Measurements from ENCODE around the gene SPOCK1.

SPOCK1 gene

GRCh38 chr5:137194300-137194699 is 304.8 kb downstream of the SPOCK1 start:
- no peak for DNase-seq (ENCODE audit: low read depth)

GRCh38 chr5:137192293-137192743 is 306.8 kb downstream of the SPOCK1 start:
- DNase-seq (ENCODE audit: low read depth) = no peak

GRCh38 chr5:137191179-137191578 is 307.9 kb downstream of the SPOCK1 start:
- no peak for DNase-seq (ENCODE audit: low read depth)

- DNase-seq (ENCODE audit: low read depth) = no peak
Observed at GRCh38 chr5:137190441-137190840, 308.7 kb downstream of the SPOCK1 start.

GRCh38 chr5:137190031-137190430 is 309.1 kb downstream of the SPOCK1 start:
- DNase-seq (ENCODE audit: low read depth) = no peak

- no peak for DNase-seq (ENCODE audit: low read depth)
Observed at GRCh38 chr5:137188566-137188965, 310.6 kb downstream of the SPOCK1 start.

GRCh38 chr5:137186759-137187461 is 312.2 kb downstream of the SPOCK1 start:
- DNase-seq (ENCODE audit: low read depth) = no peak

GRCh38 chr5:137185193-137185592 is 313.9 kb downstream of the SPOCK1 start:
- no peak for DNase-seq (ENCODE audit: low read depth)

GRCh38 chr5:137184734-137185133 is 314.4 kb downstream of the SPOCK1 start:
- DNase-seq (ENCODE audit: low read depth) = no peak

GRCh38 chr5:137182576-137182975 is 316.6 kb downstream of the SPOCK1 start:
- no peak for DNase-seq (ENCODE audit: low read depth)

- no peak for DNase-seq (ENCODE audit: low read depth)
Observed at GRCh38 chr5:137181667-137182066, 317.5 kb downstream of the SPOCK1 start.

- DNase-seq (ENCODE audit: low read depth) = no peak
Observed at GRCh38 chr5:137179203-137179602, 319.9 kb downstream of the SPOCK1 start.

- DNase-seq (ENCODE audit: low read depth) = no peak
Observed at GRCh38 chr5:137176609-137177008, 322.5 kb downstream of the SPOCK1 start.

GRCh38 chr5:137176126-137176525 is 323.0 kb downstream of the SPOCK1 start:
- no peak for DNase-seq (ENCODE audit: low read depth)

- DNase-seq (ENCODE audit: low read depth) = no peak
Observed at GRCh38 chr5:137174196-137174595, 324.9 kb downstream of the SPOCK1 start.

GRCh38 chr5:137172258-137172657 is 326.9 kb downstream of the SPOCK1 start:
- no peak for DNase-seq (ENCODE audit: low read depth)

- no peak for DNase-seq (ENCODE audit: low read depth)
Observed at GRCh38 chr5:137167187-137167586, 331.9 kb downstream of the SPOCK1 start.

GRCh38 chr5:137164961-137165360 is 334.2 kb downstream of the SPOCK1 start:
- no peak for DNase-seq (ENCODE audit: low read depth)

- DNase-seq (ENCODE audit: low read depth) = no peak
Observed at GRCh38 chr5:137164536-137164935, 334.6 kb downstream of the SPOCK1 start.

GRCh38 chr5:137158691-137159090 is 340.4 kb downstream of the SPOCK1 start:
- no peak for DNase-seq (ENCODE audit: low read depth)

- DNase-seq (ENCODE audit: low read depth) = no peak
Observed at GRCh38 chr5:137156180-137156579, 342.9 kb downstream of the SPOCK1 start.

- DNase-seq (ENCODE audit: low read depth) = no peak
Observed at GRCh38 chr5:137155261-137156000, 343.7 kb downstream of the SPOCK1 start.

GRCh38 chr5:137152616-137153015 is 346.5 kb downstream of the SPOCK1 start:
- DNase-seq (ENCODE audit: low read depth) = no peak

GRCh38 chr5:137148655-137149054 is 350.5 kb downstream of the SPOCK1 start:
- no peak for DNase-seq (ENCODE audit: low read depth)
